ENCODE results near the gene CYTH4. TPM values are rescaled to one million over a fixed set of nuclear protein-coding genes. Genes with fewer than 3 reads are reported as not detected.
A peak's percentile ranks its signal among the peaks of the same experiment; 100 is the strongest.

CYTH4 gene
- total RNA-seq, 1 donor from 2014 or later, result 7.0 TPM

GRCh38 chr22:37351232-37351631 lies 68.9 kb downstream of the CYTH4 start:
- DNase-seq (no peak), ATAC-seq (ENCODE audit: poor library complexity) (no peak)
- intact Hi-C loops (cut with DNase I), result no loop called here

DNA sequence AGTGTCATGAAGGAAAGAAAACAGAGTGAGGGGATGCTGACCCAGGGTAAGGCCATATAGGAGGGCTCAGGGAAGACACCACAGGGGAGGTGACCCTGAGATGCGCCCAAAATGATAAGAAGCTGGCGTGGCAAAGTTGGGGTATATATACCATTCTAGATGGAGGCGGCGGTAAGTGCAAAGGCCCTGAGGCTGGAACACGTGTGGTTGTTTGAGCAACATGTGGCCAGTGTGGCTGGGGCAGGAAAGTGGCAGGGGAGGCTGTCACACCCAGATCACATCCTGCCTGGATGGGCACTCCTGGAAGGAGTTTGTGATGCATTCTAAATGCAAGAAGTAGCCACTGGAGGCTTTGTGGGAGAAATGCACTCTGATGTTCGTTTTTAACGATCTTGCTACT lies 70.2 kb downstream of the CYTH4 start:
- DNase-seq (no peak), ATAC-seq (ENCODE audit: poor library complexity) (no peak)
- intact Hi-C loops (cut with DNase I), result no loop called here

DNA sequence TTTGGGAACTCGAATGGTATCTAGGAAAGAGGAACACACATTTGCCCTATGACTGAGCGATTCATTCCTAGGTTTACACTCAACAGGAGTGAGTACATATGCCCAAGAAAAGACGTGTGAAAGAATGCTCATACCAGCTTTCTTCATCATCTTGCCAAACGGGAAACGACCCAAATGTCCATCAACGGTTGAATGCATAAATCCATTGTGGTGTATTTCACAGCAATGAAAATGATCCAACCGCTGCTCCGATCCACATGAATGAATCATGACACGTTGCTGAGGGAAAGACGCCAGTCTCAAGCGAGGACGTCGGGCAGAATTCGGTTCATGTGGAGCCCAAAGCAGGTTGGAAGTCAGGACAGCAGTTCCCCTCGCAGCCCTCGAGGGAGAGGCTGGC lies 71.5 kb downstream of the CYTH4 start:
- ATAC-seq (ENCODE audit: poor library complexity), result no peak
- DNase-seq, result no peak
- intact Hi-C loops (cut with DNase I), result no loop called here

DNA sequence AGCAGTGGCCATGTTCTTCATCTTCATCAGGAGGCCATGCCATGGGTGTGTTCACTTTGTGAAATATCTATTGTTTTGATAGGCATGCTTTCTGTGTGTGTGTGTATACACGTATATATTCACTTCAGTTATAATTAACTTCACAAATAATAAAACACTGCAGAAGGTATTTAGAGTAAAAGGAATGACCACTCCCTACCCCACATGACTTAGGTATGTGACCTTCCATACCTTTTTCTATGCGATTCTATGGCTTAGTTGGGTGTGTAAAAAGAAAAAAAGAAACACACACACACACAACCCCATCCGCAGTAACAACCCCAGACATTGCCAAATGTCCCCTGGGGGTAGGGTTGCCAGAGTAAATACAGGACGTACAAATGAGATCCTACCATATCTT lies 72.0 kb downstream of the CYTH4 start:
- ATAC-seq (ENCODE audit: poor library complexity) (no peak), DNase-seq (no peak)

GRCh38 chr22:37354670-37355069 lies 72.4 kb downstream of the CYTH4 start:
- DNase-seq, result no peak
- no peak for ATAC-seq (ENCODE audit: poor library complexity)
- intact Hi-C loops (cut with DNase I), result no loop called here

More for the DNA sequence above, 72.0 kb downstream of the CYTH4 start:
- intact Hi-C loops (cut with DNase I), result no loop called here

- intact Hi-C loops (cut with DNase I), result no loop called here
- no peak for DNase-seq
- ATAC-seq (ENCODE audit: poor library complexity), result no peak
Observed at GRCh38 chr22:37355174-37355573, 72.9 kb downstream of the CYTH4 start.

DNA sequence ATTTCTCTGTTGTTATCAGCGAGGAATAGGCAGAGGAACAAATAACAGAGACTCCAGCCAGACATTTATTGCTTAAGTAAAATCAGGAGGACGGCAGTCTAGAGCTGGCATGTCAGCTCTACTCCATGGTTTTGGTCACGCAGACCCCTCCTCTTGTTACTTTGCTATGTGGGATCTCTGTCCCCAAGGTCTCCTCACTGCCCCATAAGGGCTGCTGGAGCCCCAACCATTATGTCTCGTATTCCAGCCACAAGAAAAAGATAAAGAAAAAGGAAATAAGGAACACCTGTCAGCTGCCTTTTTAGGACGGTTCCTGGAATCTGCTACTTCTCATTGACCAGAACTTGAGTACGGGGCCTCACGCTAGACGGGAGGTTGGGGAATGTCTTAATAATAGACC lies 74.6 kb downstream of the CYTH4 start:
- intact Hi-C loops (cut with DNase I), result no loop called here
- DNase-seq, result no peak
- no peak for ATAC-seq (ENCODE audit: poor library complexity)

- intact Hi-C loops (cut with DNase I), result no loop called here
- no peak for ATAC-seq (ENCODE audit: poor library complexity)
Observed at GRCh38 chr22:37357446-37358075, 75.3 kb downstream of the CYTH4 start.

DNA sequence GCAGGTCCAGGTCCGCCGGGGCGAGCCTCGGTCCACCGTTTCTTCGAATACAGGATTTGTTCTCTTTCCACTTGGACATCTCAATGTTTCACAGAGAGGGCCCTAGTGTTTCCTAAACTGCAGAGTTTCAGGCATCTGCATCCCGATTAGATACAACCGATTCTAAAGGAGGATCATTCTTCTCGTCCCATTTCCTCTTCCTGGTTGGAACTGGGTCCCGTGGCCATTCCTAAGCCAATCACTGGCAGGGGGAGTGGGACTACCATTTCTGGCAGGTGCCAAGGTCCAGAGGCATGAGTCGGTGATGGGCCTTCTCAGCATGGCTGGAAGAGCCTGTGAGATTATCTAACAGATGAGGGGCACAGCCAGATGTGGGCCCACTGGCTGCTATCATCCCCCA lies 76.1 kb downstream of the CYTH4 start:
- DNase-seq (no peak), ATAC-seq (ENCODE audit: poor library complexity) (no peak)
- intact Hi-C loops (cut with DNase I), result no loop called here

More at GRCh38 chr22:37357446-37358075, 75.3 kb downstream of the CYTH4 start:
- no peak for DNase-seq

DNA sequence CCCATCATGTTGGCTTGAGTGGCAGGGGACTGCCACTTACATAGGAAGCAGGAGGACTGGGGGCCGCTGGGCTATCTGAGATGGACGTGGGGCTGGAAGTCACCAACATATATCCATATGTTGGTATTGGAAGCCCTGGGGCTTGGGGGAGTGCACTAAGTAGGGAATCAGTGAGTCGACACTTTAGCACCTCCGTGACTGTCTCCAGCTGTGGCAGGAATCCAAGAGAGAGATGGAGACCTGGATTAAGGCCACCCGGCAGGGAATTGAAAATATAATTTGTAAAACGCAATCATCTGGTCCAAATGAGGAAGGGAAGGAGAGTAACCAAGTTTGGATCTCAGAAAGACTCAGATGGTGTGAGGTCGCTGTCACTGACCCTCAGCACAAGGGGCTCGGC lies 76.6 kb downstream of the CYTH4 start:
- intact Hi-C loops (cut with DNase I), result no loop called here
- DNase-seq, result no peak
- ATAC-seq (ENCODE audit: poor library complexity), result no peak

- intact Hi-C loops (cut with DNase I), result no loop called here
- ATAC-seq (ENCODE audit: poor library complexity), result peak; percentile 25
- DNase-seq, result no peak
Observed at GRCh38 chr22:37362621-37363020, 80.3 kb downstream of the CYTH4 start.

DNA sequence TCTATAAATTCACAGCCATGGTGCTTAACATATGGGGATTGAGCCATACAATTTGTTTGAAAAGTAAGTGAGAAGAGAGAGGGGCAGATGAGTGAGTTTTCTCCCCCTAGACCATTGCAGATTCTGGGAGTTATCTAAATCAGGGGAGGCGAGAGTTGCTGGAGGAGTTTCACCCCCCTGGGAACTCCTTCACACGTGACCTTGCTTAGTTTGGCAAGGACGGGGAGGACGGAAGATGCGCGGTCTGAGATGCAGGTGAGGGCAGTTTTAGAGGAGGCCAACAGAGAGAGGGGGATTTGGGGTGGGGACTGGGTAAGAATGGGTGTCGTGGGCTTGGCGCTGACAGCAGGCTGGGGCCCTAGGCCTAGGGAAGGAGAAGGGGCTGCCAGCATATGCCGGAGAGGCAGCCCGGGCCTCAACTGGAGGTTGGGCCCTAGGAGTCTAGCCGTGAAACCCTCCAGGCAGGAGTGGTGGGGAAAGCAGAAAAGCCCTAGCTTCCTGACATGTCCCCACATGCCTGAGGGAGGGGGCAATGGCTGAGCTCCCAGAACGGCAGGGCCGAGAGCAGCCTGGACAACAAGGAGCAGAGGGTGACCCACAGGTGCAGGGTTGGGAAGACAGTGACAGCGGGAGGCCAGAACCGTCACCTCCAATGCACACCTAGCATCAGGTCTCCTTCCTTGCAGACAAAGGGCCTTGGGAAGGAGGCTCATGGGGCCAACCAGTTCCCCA lies 81.1 kb downstream of the CYTH4 start:
- DNase-seq (no peak), ATAC-seq (ENCODE audit: poor library complexity) (no peak)
- intact Hi-C loops (cut with DNase I), result no loop called here

Other genes starting within 250 kb of the CYTH4 start
- 8.9 TPM for gene KCTD17, start 230.8 kb upstream of the CYTH4 start, total RNA-seq
- gene TMPRSS6, start 172.8 kb upstream of the CYTH4 start, total RNA-seq, result not detected
- 0.75 TPM for gene IL2RB, start 132.6 kb upstream of the CYTH4 start, total RNA-seq
- 1.5 TPM for gene C1QTNF6, start 94.3 kb upstream of the CYTH4 start, total RNA-seq
- not detected for gene SSTR3, start 70.0 kb upstream of the CYTH4 start, total RNA-seq
- gene RAC2, start 38.2 kb upstream of the CYTH4 start, total RNA-seq, result 4.1 TPM
- 0.19 TPM for gene ELFN2, start 145.0 kb downstream of the CYTH4 start, total RNA-seq
- 12.7 TPM for gene MFNG, start 203.9 kb downstream of the CYTH4 start, total RNA-seq
- gene CARD10, start 236.9 kb downstream of the CYTH4 start, total RNA-seq, result 8.3 TPM

All from Right ventricle myocardium superior (tissue), 1 donor.